HepG2 (cell line): ENCODE measurements around the gene TCFL5. TPM values are rescaled to one million over a fixed set of nuclear protein-coding genes. Genes with fewer than 3 reads are reported as not detected.

Experiments
- ATF1 ChIP-seq: IDR thresholded peaks from 2 replicates; pipeline ENCODE4 v1.6.1; 2016; ENCODE audit warnings: mild to moderate bottlenecking, control low read depth
- ATF7-NPFF ChIP-seq: sonication (generic); formaldehyde crosslinking; IDR thresholded peaks from 2 replicates; pipeline ENCODE4 v1.8.1; 2023; ENCODE audit warnings: mild to moderate bottlenecking, low read depth, missing genetic modification reagents, moderate library complexity
- CBX2 ChIP-seq, 2 experiments: fragments of 200-600 bp in 1 of 2; sonication (generic); formaldehyde crosslinking in 1 of 2; IDR thresholded peaks; 2 replicates each; pipeline versions ENCODE4 v1.7.0 to v1.8.1; 2018 to 2022; ENCODE audit warnings: low read depth in 2 of 2, low read length in 1 of 2, mild to moderate bottlenecking in 1 of 2, missing genetic modification reagents in 1 of 2
- CCAR2 ChIP-seq: fragments of 200-400 bp; formaldehyde crosslinking; optimal IDR thresholded peaks from 2 replicates; pipeline ENCODE3; 2018; ENCODE audit warnings: low read depth, mild to moderate bottlenecking, low read length, moderate library complexity
- CREB1 ChIP-seq, 2 experiments: fragments of 450-650 bp in 1 of 2; IDR thresholded peaks; 2 replicates each; pipeline ENCODE4 v1.6.1; 2016 to 2017; ENCODE audit warnings: control low read depth in 1 of 2, mild to moderate bottlenecking in 1 of 2, missing compliant biosample characterization in 1 of 2, missing genetic modification characterization in 1 of 2
- DMTF1 ChIP-seq: sonication (generic); formaldehyde crosslinking; IDR thresholded peaks from 2 replicates; pipeline ENCODE4 v1.4.0; 2020; ENCODE audit warnings: mild to moderate bottlenecking, missing genetic modification reagents
- EED ChIP-seq: sonication (generic); formaldehyde crosslinking; IDR thresholded peaks from 2 replicates; pipeline ENCODE4 v1.5.0; 2020; ENCODE audit warnings: mild to moderate bottlenecking, missing genetic modification reagents
- FOXM1 ChIP-seq: sonication (generic); formaldehyde crosslinking; IDR thresholded peaks from 2 replicates; pipeline ENCODE4 v1.5.0; 2020; ENCODE audit warnings: missing genetic modification reagents
- GFI1 ChIP-seq: sonication (generic); formaldehyde crosslinking; IDR thresholded peaks from 2 replicates; pipeline ENCODE4 v1.5.0; 2020; ENCODE audit warnings: missing genetic modification reagents, mild to moderate bottlenecking, borderline replicate concordance
- MXD4 ChIP-seq: IDR thresholded peaks from 2 replicates; pipeline ENCODE4 v1.6.1; 2016; ENCODE audit warnings: mild to moderate bottlenecking, missing biosample characterization, missing genetic modification reagents
- PAWR ChIP-seq: sonication (generic); formaldehyde crosslinking; IDR thresholded peaks from 2 replicates; pipeline ENCODE4 v1.4.0; 2020; ENCODE audit warnings: missing genetic modification reagents, mild to moderate bottlenecking, borderline replicate concordance
- PHB2 ChIP-seq: fragments of 450-650 bp; IDR thresholded peaks from 2 replicates; pipeline ENCODE4 v1.6.1; 2018; ENCODE audit not compliant: partially characterized antibody
- SKI ChIP-seq: fragments of 450-650 bp; IDR thresholded peaks from one replicate; pipeline ENCODE4 v1.6.1; 2018; ENCODE audit warnings: mild to moderate bottlenecking; ENCODE audit not compliant: partially characterized antibody
- TAF15 ChIP-seq: fragments of 200-400 bp; formaldehyde crosslinking; IDR thresholded peaks from one replicate; pipeline ENCODE4 v1.6.1; 2018; ENCODE audit warnings: mild to moderate bottlenecking, low read depth, low read length; ENCODE audit not compliant: poor library complexity, severe bottlenecking
- ZBTB42 ChIP-seq: sonication (generic); formaldehyde crosslinking; IDR thresholded peaks from 2 replicates; pipeline ENCODE4 v1.5.0; 2020; ENCODE audit warnings: mild to moderate bottlenecking, missing genetic modification reagents
- ZNF331 ChIP-seq: sonication (generic); formaldehyde crosslinking; IDR thresholded peaks from 2 replicates; pipeline ENCODE4 v1.4.0; 2020; ENCODE audit warnings: missing genetic modification reagents
- ZNF484 ChIP-seq: sonication (generic); formaldehyde crosslinking; IDR thresholded peaks from 2 replicates; pipeline ENCODE4 v1.5.1; 2020; ENCODE audit warnings: mild to moderate bottlenecking, low read depth, missing genetic modification reagents, borderline replicate concordance
- ZNF557 ChIP-seq: sonication (generic); formaldehyde crosslinking; IDR thresholded peaks from 2 replicates; pipeline ENCODE4 v1.4.0; 2020; ENCODE audit warnings: missing genetic modification reagents
- ZNF564 ChIP-seq: sonication (generic); formaldehyde crosslinking; IDR thresholded peaks from 2 replicates; pipeline ENCODE4 v1.8.1; 2023; ENCODE audit warnings: mild to moderate bottlenecking, missing genetic modification reagents
- ZNF572 ChIP-seq: sonication (generic); formaldehyde crosslinking; IDR thresholded peaks from 2 replicates; pipeline ENCODE4 v1.5.1; 2020; ENCODE audit warnings: mild to moderate bottlenecking, missing genetic modification reagents
- ZNF598 ChIP-seq: sonication (generic); formaldehyde crosslinking; IDR thresholded peaks from 2 replicates; pipeline ENCODE4 v1.5.1; 2020; ENCODE audit warnings: mild to moderate bottlenecking, missing genetic modification reagents, borderline replicate concordance
- ZNF850 ChIP-seq: sonication (generic); formaldehyde crosslinking; conservative IDR thresholded peaks from 2 replicates; pipeline ENCODE4 v1.9.0; 2021; ENCODE audit warnings: mild to moderate bottlenecking, missing genetic modification reagents
- ZSCAN20 ChIP-seq: sonication (generic); formaldehyde crosslinking; IDR thresholded peaks from 2 replicates; pipeline ENCODE4 v1.4.0; 2020; ENCODE audit warnings: missing genetic modification reagents, mild to moderate bottlenecking, borderline replicate concordance
- ZSCAN30 ChIP-seq: sonication (generic); formaldehyde crosslinking; IDR thresholded peaks from 2 replicates; pipeline ENCODE4 v1.5.0; 2020; ENCODE audit warnings: mild to moderate bottlenecking, missing genetic modification reagents
- polyA plus RNA-seq, 8 experiments: library from polyadenylated mRNA; depleted of rRNA in 3 of 8; stranded (reverse) in 7 of 8; unstranded in 1 of 8; fragments of >200 nt; fragmentation: Illumina TruSeq in 4 of 8; extraction: Trizol in 4 of 8; gene quantifications; 2 replicates each; pipeline versions ENCODE4 v1.2.1 to v1.2.3, GENCODE V29; 2011 to 2016; ENCODE audit warnings: low read depth in 4 of 8, missing spikeins in 1 of 8, mixed read lengths in 1 of 8; ENCODE audit not compliant: insufficient read depth in 1 of 8
- total RNA-seq, 5 experiments: library from RNA; depleted of rRNA; stranded (reverse); fragments of >200 nt; fragmentation: Illumina TruSeq; extraction: Trizol; gene quantifications; 2 replicates each; pipeline ENCODE4 v1.2.3, GENCODE V29; 2016; ENCODE audit warnings: low read depth in 1 of 5
- TF ChIP-seq, protein P1 (sequence below): sonication (generic); formaldehyde crosslinking; IDR thresholded peaks from 2 replicates; pipeline ENCODE4 v1.5.0; 2020; ENCODE audit warnings: missing genetic modification reagents
- TF ChIP-seq, protein P2 (sequence below): sonication (generic); formaldehyde crosslinking; IDR thresholded peaks from 2 replicates; pipeline ENCODE4 v1.4.0; 2020; ENCODE audit warnings: mild to moderate bottlenecking, low read depth, missing genetic modification reagents

Gene TCFL5
- total and polyA plus RNA-seq, 2 of the 13 experiments (the other 11 are each of a cell fraction or from before 2014, with no cell fraction given) = 14.8 to 20.0 TPM

- TF ChIP-seq MXD4 (CRISPR knock-in tag) = no peak
- no peak for TF ChIP-seq ZSCAN30 (CRISPR knock-in tag)
- TF ChIP-seq EED (CRISPR knock-in tag) = peak; percentile 79; the same call in 1 of the 2 replicates
- no peak for TF ChIP-seq ZSCAN20
- TF ChIP-seq TAF15 = no peak
- no peak for TF ChIP-seq CCAR2
- TF ChIP-seq ZBTB42 (CRISPR knock-in tag) = no peak
- TF ChIP-seq ZNF484 (CRISPR knock-in tag) = no peak
- no peak for TF ChIP-seq DMTF1 (CRISPR knock-in tag)
- no peak for TF ChIP-seq ZNF331 (CRISPR knock-in tag)
- TF ChIP-seq ZNF557 = no peak
- TF ChIP-seq ZNF598 = no peak
- TF ChIP-seq SKI = peak; percentile 59
- no peak for TF ChIP-seq GFI1 (CRISPR knock-in tag)
- no peak for TF ChIP-seq ATF7-NPFF
- TF ChIP-seq ZNF850 (CRISPR knock-in tag) = no peak
- TF ChIP-seq ZNF564 (CRISPR knock-in tag) = no peak
- no peak for TF ChIP-seq CREB1 (IDR thresholded peaks at IDR 0.05)
- no peak for TF ChIP-seq CREB1 (CRISPR knock-in tag; IDR thresholded peaks at IDR 0.05)
- no peak for TF ChIP-seq PAWR (CRISPR knock-in tag)
- TF ChIP-seq, protein P1, sequence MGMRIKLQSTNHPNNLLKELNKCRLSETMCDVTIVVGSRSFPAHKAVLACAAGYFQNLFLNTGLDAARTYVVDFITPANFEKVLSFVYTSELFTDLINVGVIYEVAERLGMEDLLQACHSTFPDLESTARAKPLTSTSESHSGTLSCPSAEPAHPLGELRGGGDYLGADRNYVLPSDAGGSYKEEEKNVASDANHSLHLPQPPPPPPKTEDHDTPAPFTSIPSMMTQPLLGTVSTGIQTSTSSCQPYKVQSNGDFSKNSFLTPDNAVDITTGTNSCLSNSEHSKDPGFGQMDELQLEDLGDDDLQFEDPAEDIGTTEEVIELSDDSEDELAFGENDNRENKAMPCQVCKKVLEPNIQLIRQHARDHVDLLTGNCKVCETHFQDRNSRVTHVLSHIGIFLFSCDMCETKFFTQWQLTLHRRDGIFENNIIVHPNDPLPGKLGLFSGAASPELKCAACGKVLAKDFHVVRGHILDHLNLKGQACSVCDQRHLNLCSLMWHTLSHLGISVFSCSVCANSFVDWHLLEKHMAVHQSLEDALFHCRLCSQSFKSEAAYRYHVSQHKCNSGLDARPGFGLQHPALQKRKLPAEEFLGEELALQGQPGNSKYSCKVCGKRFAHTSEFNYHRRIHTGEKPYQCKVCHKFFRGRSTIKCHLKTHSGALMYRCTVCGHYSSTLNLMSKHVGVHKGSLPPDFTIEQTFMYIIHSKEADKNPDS = no peak; the same call in 1 of the 2 replicates
- TF ChIP-seq FOXM1 = no peak
- TF ChIP-seq, protein P2, sequence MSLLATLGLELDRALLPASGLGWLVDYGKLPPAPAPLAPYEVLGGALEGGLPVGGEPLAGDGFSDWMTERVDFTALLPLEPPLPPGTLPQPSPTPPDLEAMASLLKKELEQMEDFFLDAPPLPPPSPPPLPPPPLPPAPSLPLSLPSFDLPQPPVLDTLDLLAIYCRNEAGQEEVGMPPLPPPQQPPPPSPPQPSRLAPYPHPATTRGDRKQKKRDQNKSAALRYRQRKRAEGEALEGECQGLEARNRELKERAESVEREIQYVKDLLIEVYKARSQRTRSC (CRISPR knock-in tag) = 0 out of 2 replicates have a peak, but pooled peaks have one; percentile 46
- TF ChIP-seq ZNF572 (CRISPR knock-in tag) = no peak
- no peak for TF ChIP-seq ATF1 (CRISPR knock-in tag)
- TF ChIP-seq CBX2 (IDR thresholded peaks at IDR 0.05; ENCODE audit: low read depth, low read length) = no peak
- no peak for TF ChIP-seq CBX2 (CRISPR knock-in tag; IDR thresholded peaks at IDR 0.05; ENCODE audit: low read depth)
- TF ChIP-seq PHB2 = no peak
Observed at GRCh38 chr20:62824476-62825332, 36.9 kb downstream of the TCFL5 start (continued).
